ENCODE data around the gene ZFP36L1. TPM values are rescaled to one million over a fixed set of nuclear protein-coding genes. Genes with fewer than 3 reads are reported as not detected.

The ZFP36L1 gene
- total RNA-seq, 2 donors from 2014 or later, result 99.4 to 99.6 TPM

- H3K27ac Mint-ChIP-seq, result no peak overlapping the region
- no peak overlapping the region for H3K27ac ChIP-seq (ENCODE audit: low read depth, low read length)
- no peaks in the 10 kb centered on the region for H3K9me3 Mint-ChIP-seq
- no peak overlapping the region for H3K4me3 ChIP-seq (ENCODE audit: low read length)
- H3K4me1 ChIP-seq (ENCODE audit: control insufficient read depth, insufficient read depth, low read length), result no peaks in the 10 kb centered on the region
- peaks cover 12% of the 10 kb centered on the region for H3K27me3 Mint-ChIP-seq (ENCODE audit: insufficient read depth)
- 93 to 94% methylated on average over 4 to 9 of the region's 9 CpGs for WGBS, 2 experiments (ENCODE audit: insufficient coverage in 1 of 2, insufficient read length in 1 of 2)
- TF ChIP-seq, protein P1, sequence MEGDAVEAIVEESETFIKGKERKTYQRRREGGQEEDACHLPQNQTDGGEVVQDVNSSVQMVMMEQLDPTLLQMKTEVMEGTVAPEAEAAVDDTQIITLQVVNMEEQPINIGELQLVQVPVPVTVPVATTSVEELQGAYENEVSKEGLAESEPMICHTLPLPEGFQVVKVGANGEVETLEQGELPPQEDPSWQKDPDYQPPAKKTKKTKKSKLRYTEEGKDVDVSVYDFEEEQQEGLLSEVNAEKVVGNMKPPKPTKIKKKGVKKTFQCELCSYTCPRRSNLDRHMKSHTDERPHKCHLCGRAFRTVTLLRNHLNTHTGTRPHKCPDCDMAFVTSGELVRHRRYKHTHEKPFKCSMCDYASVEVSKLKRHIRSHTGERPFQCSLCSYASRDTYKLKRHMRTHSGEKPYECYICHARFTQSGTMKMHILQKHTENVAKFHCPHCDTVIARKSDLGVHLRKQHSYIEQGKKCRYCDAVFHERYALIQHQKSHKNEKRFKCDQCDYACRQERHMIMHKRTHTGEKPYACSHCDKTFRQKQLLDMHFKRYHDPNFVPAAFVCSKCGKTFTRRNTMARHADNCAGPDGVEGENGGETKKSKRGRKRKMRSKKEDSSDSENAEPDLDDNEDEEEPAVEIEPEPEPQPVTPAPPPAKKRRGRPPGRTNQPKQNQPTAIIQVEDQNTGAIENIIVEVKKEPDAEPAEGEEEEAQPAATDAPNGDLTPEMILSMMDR (conservative IDR thresholded peaks at IDR 0.05), result no peak
- peak; percentile 51 for DNase-seq
- no peaks in the 10 kb centered on the region for H3K36me3 Mint-ChIP-seq (ENCODE audit: low read depth)
- H3K4me3 Mint-ChIP-seq, result no peak overlapping the region
- H3K9me3 ChIP-seq (ENCODE audit: control insufficient read depth, low read length), result no peaks in the 10 kb centered on the region
- H3K9ac ChIP-seq (ENCODE audit: extremely low read depth, low read length, poor library complexity, severe bottlenecking), result no peak overlapping the region
- no peaks in the 10 kb centered on the region for H3K36me3 ChIP-seq (ENCODE audit: control insufficient read depth, insufficient read depth, low read length)
- peaks cover 22% of the 10 kb centered on the region for H3K4me1 Mint-ChIP-seq
- no peaks in the 10 kb centered on the region for H3K27me3 ChIP-seq (ENCODE audit: control insufficient read depth, insufficient read depth, low read length, poor library complexity, severe bottlenecking)
These were observed 27.3 kb upstream of the ZFP36L1 start for GRCh38 chr14:68820119-68820518.

DNA sequence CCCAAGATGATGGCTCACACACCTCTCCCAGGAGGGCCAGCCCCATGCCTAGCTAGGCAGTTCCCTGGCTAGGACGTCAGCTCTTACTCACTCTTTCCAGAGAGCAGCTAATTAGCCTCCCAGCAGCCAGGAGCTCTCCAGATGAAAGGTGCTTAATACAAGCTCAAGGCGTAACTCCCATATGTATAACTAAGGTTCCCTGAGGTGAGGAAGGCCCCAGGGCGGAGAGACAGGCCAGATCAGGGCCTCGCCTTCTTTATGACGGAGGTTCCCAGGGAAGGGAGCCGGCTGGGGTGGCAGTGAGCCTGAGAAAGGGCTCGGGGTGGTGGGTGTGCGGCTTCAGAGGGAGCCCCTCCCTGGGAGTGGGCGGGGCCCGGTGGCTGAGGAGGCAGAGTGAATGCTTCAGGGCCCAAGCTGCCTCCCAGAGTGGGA, 26.4 kb upstream of the ZFP36L1 start:
- Histone ChIP-seq H3K27ac (ENCODE audit: low read depth, low read length) (no peak overlapping the region), H3K4me3 (ENCODE audit: low read length) (no peak overlapping the region), H3K9ac (ENCODE audit: extremely low read depth, low read length, poor library complexity, severe bottlenecking) (no peak overlapping the region), H3K36me3 (ENCODE audit: control insufficient read depth, insufficient read depth, low read length) (no peaks in the 10 kb centered on the region), H3K27me3 (ENCODE audit: control insufficient read depth, insufficient read depth, low read length, poor library complexity, severe bottlenecking) (no peaks in the 10 kb centered on the region), H3K4me1 (ENCODE audit: control insufficient read depth, insufficient read depth, low read length) (peaks cover 5% of the 10 kb centered on the region), H3K9me3 (ENCODE audit: control insufficient read depth, low read length) (no peaks in the 10 kb centered on the region)
- 49 to 84% methylated on average over 4 to 10 of the region's 10 CpGs for WGBS, 2 experiments (ENCODE audit: insufficient coverage in 1 of 2, insufficient read length in 1 of 2)
- Mint-ChIP-seq H3K27ac (no peak overlapping the region), H3K9me3 (no peaks in the 10 kb centered on the region), H3K36me3 (ENCODE audit: low read depth) (no peaks in the 10 kb centered on the region), H3K4me1 (peaks cover 28% of the 10 kb centered on the region), H3K4me3 (no peak overlapping the region), H3K27me3 (ENCODE audit: insufficient read depth) (peaks cover 12% of the 10 kb centered on the region)
- TF ChIP-seq, protein P1 (conservative IDR thresholded peaks at IDR 0.05), result no peak
- peak; percentile 82 for DNase-seq

GRCh38 chr14:68817506-68818212, 24.8 kb upstream of the ZFP36L1 start:
- H3K27ac ChIP-seq (ENCODE audit: low read depth, low read length), result no peak overlapping the region
- no peak overlapping the region for H3K27ac Mint-ChIP-seq

More at GRCh38 chr14:68817506-68818212, 24.8 kb upstream of the ZFP36L1 start:
- H3K36me3 ChIP-seq (ENCODE audit: control insufficient read depth, insufficient read depth, low read length), result no peaks in the 10 kb centered on the region
- H3K9me3 ChIP-seq (ENCODE audit: control insufficient read depth, low read length), result no peaks in the 10 kb centered on the region
- no peaks in the 10 kb centered on the region for H3K27me3 ChIP-seq (ENCODE audit: control insufficient read depth, insufficient read depth, low read length, poor library complexity, severe bottlenecking)
- DNase-seq, result peak; percentile 38
- Mint-ChIP-seq H3K36me3 (ENCODE audit: low read depth) (no peaks in the 10 kb centered on the region), H3K9me3 (no peaks in the 10 kb centered on the region), H3K27me3 (ENCODE audit: insufficient read depth) (peaks cover 7% of the 10 kb centered on the region), H3K4me3 (no peak overlapping the region), H3K4me1 (peaks cover 40% of the 10 kb centered on the region)
- WGBS, 2 experiments (ENCODE audit: insufficient coverage in 1 of 2, insufficient read length in 1 of 2), result 89% methylated on average over 3 of the region's 3 CpGs; no CpG with 5 or more reads in 1 of the 2 experiments
- no peak overlapping the region for H3K4me3 ChIP-seq (ENCODE audit: low read length)
- TF ChIP-seq, protein P1 (conservative IDR thresholded peaks at IDR 0.05), result no peak
- H3K4me1 ChIP-seq (ENCODE audit: control insufficient read depth, insufficient read depth, low read length), result peaks cover 9% of the 10 kb centered on the region
- no peak overlapping the region for H3K9ac ChIP-seq (ENCODE audit: extremely low read depth, low read length, poor library complexity, severe bottlenecking)
